Activated CD4-positive, alpha-beta T cell treated with anti-CD3 and anti-CD28 coated beads, Interleukin-2, amount 50 U/mL, for 1 hour (primary cell): Measurements from ENCODE around the gene TANK.
"Not testable (repeated sequence)": the region's sequence is repeated elsewhere in the genome, so short reads cannot be mapped to it uniquely, and the experiment has no call there.

Source experiments
- DNase-seq: peaks from one replicate; pipeline ENCODE4 v3.0.0-alpha.2; 2020

TANK gene

DNA sequence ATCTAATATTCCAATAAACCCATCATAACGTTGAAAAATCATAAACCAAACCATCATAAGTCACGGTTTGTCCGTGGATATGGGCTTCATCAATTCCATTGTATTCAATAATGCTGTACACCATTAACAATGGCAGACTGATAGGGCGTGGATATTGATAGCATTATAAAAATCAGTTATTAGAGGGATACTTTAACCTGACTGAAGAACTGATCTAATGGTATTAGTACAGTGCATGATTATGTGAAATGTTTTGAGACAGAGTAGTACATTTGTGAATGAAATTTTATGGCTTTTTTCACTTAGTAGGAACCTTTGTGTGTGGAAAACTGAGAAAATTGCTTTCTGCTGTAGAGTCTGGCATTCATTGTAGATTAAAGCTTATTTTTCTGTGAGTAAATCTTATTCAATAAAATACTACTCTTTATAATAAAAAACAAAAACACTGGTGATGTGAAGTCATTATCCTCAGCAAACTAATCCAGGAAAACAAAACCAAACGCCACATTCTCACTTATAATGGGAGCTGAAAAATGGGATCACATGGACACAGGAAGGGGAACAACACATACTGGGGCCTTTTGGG is 119.1 kb downstream of the TANK start:
- not testable (repeated sequence) for DNase-seq

DNA sequence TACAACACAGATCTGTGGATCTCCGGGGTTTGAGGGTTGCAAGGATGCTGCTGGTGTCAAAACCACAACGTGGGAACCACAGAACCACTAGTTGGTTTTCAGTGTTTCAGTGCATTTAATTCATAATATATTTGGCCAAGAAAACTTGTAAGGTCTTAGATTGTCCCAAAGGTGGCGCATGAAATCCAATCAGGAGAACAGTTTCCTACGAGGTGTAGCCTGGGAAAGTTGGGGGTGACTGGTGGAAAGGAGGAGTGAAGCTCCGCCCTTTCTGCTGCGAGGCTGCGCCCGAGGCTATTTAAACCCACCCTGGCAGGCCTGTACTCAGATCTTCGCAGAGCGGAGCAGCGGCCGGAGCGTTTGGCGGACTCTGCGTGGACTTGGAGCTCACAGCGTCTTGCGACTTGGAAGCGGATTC is 120.7 kb downstream of the TANK start:
- DNase-seq: peak; percentile 22

DNA sequence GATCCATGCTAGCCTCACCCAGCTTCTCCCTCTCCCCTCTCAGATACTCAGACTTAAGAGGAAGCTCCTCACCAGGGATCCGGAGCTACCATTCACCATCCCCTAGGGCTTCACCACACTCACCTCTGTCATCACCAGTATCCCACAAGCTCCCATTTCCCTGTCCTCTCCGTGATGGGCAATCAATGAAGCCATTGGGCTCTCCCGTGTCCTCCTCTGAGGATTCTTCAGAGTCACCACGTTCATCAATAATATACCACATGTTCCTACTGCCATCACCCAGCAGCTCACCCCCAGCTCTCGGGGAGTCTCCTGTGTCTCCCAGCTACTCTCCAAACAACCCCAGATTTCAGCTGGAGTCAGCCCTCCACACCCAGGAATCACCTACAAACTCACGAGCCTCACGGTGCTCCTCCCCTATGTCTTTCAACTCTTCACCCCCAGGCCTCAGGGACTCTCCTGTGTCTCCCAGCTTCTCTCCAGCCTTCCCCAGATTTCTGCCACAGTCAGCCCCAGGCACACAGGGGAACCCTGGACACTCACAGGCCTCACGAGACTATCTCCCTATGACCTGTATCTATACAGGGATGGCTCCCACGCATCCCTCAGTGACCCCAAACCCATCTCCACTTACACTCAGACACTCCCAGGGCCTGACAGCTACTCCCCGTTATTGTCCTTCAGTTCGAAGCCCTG is 121.5 kb downstream of the TANK start:
- DNase-seq: not testable (repeated sequence)

DNA sequence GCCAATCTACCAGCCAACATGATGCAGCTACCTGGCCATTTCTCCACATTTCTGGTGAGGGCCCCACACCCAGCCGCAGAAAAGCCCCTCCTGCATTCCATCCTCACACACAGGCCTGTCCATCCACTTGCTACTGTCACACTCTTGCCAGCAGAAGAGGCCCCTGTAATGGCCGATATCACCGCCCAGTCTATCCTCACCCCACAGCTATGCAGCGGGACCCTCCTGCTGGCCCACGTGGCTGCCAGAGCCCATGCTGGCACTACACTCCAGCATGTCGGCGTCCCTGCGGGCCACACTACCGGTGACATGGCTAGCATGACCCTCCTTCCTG is 122.0 kb downstream of the TANK start:
- DNase-seq: not testable (repeated sequence)

DNA sequence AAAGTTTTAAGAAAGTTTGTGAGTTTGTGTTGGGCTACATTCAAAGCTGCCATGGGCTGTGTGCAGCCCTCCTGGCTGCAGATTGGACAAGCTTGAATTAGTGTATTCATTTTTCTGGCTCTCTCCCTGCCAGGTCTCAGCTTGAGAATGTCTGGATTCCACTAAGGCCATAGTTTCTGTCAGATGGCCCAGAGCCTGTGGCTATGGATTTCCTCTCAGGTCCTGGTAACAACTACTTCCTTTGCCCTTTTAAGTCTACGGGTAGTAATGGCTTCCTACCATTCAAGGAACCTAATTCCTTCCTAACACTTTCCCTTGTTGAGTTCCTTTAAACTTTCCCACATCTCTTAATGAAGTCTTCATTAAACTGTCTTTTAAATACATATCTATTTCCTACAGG is 123.7 kb downstream of the TANK start:
- no peak for DNase-seq
